Esophagus muscularis mucosa (tissue), 4 donors: Measurements from ENCODE around the gene GSS. TPM values are rescaled to one million over a fixed set of nuclear protein-coding genes. Genes with fewer than 3 reads are reported as not detected.

Experiments
- DNase-seq: peaks from one replicate; pipeline ENCODE4 v3.0.0-alpha.2; 2017; ENCODE audit errors: extremely low spot score
- H3K27ac ChIP-seq, 4 donors: fragments of 200-600 bp; sonication (generic); replicated peaks in 1 of 4; 1 replicate in 3 of 4; 2 replicates in 1 of 4; pipeline ENCODE4 v1.5.1; 2016 to 2019; ENCODE audit warnings: mild to moderate bottlenecking in 1 of 4
- H3K27me3 ChIP-seq, 4 donors: fragments of 200-600 bp; sonication (generic); one replicate each; pipeline versions ENCODE4 v1.5.1 to v1.6.0; 2016 to 2019
- H3K36me3 ChIP-seq, 4 donors: fragments of 200-600 bp; sonication (generic); one replicate each; pipeline ENCODE4 v1.5.1; 2016 to 2019
- H3K4me1 ChIP-seq, 4 donors: fragments of 200-600 bp; sonication (generic); one replicate each; pipeline ENCODE4 v1.5.1; 2016 to 2019
- H3K4me3 ChIP-seq, 4 donors: fragments of 200-600 bp; sonication (generic); 1 replicate in 2 of 4; 2 replicates in 2 of 4; pipeline ENCODE4 v1.5.1; 2016 to 2019; ENCODE audit warnings: mild to moderate bottlenecking in 4 of 4, moderate library complexity in 1 of 4
- H3K9me3 ChIP-seq, 4 donors: fragments of 200-600 bp; sonication (generic); 1 replicate in 3 of 4; 2 replicates in 1 of 4; pipeline ENCODE4 v1.5.1; 2016 to 2019
- EP300 ChIP-seq: sonication (generic); formaldehyde crosslinking; IDR thresholded peaks from one replicate; pipeline ENCODE4 v1.6.1; 2017; ENCODE audit warnings: antibody characterized with exemption
- POLR2A ChIP-seq: fragments of 450-650 bp; IDR thresholded peaks from one replicate; pipeline ENCODE4 v1.6.1; 2017; ENCODE audit warnings: antibody characterized with exemption, moderate library complexity, mild to moderate bottlenecking, low read depth
- POLR2AphosphoS5 ChIP-seq, 2 donors: sonication (generic); formaldehyde crosslinking; IDR thresholded peaks; one replicate each; pipeline ENCODE4 v1.6.1; 2017; ENCODE audit warnings: antibody characterized with exemption in 2 of 2
- WGBS: methylation state at CpG from one replicate; pipeline ENCODE4 v1.1.5; 2018; 5-methylcytosine and 5-hydroxymethylcytosine counted together
- intact Hi-C: fragments of 100-400 bp; cut with DNase I; formaldehyde crosslinking; loops from one replicate; pipeline ENCODE4 v1.15.1; 2023
- total RNA-seq, 4 donors: library from RNA; depleted of rRNA; stranded (reverse); fragments of >200 nt; gene quantifications; one replicate each; pipeline versions ENCODE4 v1.1.0 to v1.2.1, GENCODE V29; 2016
- TF ChIP-seq, protein P1 (sequence below), 3 experiments: fragments of 200-600 bp in 2 of 3; fragments of 450-650 bp in 1 of 3; sonication (generic) in 2 of 3; IDR thresholded peaks; one replicate each; pipeline ENCODE4 v1.5.1; 2017 to 2019; ENCODE audit warnings: antibody characterized with exemption in 3 of 3, mild to moderate bottlenecking in 2 of 3, moderate library complexity in 1 of 3

Gene GSS
- total RNA-seq, 4 donors from 2014 or later = 27.7 to 36.1 (median 28.5) TPM

DNA sequence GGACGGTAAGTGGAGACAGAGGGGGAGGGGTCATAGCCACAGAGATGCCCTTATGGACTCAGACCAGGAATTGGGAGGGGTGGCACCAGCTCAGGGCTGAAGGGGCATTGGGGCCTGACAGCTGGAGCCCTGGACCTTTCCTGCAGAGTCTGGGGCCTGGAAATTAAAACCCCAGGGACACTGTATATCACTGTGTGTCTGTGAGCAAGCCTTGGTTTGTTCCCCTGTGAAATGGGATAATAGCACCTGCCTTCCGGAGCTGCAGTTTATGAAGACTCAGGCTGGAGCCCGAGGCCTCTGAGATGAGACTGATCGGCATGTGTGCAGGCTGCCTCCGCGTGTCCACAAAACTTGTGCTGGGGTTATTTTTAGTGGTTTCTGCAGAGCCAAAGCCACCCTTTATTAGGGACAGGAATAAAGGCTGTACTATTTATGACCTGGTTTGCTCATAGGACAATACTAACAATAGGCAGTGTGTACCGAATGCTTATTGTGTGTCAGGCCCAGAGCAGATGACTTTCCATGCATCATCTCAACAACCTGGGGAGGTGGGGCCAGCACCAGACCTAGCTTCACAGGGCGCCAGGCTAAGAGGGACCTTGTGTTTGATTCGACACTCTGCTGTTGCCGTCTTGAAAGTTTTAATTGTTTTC, 22.6 kb upstream of the GSS start:
- Histone ChIP-seq H3K4me1 (peaks cover 0 to 6% (median 0%) of the 10 kb centered on the region in 4 donors), H3K27ac (no peak overlapping the region), H3K27me3 (peaks cover 0 to 32% (median 8%) of the 10 kb centered on the region in 4 donors), H3K9me3 (no peaks in the 10 kb centered on the region), H3K4me3 (no peak overlapping the region), H3K36me3 (peaks cover 0 to 4% (median 0%) of the 10 kb centered on the region in 4 donors)
- intact Hi-C loops = no loop called here
- TF ChIP-seq, protein P1, sequence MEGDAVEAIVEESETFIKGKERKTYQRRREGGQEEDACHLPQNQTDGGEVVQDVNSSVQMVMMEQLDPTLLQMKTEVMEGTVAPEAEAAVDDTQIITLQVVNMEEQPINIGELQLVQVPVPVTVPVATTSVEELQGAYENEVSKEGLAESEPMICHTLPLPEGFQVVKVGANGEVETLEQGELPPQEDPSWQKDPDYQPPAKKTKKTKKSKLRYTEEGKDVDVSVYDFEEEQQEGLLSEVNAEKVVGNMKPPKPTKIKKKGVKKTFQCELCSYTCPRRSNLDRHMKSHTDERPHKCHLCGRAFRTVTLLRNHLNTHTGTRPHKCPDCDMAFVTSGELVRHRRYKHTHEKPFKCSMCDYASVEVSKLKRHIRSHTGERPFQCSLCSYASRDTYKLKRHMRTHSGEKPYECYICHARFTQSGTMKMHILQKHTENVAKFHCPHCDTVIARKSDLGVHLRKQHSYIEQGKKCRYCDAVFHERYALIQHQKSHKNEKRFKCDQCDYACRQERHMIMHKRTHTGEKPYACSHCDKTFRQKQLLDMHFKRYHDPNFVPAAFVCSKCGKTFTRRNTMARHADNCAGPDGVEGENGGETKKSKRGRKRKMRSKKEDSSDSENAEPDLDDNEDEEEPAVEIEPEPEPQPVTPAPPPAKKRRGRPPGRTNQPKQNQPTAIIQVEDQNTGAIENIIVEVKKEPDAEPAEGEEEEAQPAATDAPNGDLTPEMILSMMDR (IDR thresholded peaks at IDR 0.05) = no peak
- no peak for TF ChIP-seq EP300
- no peak for TF ChIP-seq POLR2AphosphoS5 (IDR thresholded peaks at IDR 0.05)
- TF ChIP-seq POLR2A = no peak
- WGBS = 50% methylated on average over 10 of the region's 10 CpGs
- no peak for DNase-seq

DNA sequence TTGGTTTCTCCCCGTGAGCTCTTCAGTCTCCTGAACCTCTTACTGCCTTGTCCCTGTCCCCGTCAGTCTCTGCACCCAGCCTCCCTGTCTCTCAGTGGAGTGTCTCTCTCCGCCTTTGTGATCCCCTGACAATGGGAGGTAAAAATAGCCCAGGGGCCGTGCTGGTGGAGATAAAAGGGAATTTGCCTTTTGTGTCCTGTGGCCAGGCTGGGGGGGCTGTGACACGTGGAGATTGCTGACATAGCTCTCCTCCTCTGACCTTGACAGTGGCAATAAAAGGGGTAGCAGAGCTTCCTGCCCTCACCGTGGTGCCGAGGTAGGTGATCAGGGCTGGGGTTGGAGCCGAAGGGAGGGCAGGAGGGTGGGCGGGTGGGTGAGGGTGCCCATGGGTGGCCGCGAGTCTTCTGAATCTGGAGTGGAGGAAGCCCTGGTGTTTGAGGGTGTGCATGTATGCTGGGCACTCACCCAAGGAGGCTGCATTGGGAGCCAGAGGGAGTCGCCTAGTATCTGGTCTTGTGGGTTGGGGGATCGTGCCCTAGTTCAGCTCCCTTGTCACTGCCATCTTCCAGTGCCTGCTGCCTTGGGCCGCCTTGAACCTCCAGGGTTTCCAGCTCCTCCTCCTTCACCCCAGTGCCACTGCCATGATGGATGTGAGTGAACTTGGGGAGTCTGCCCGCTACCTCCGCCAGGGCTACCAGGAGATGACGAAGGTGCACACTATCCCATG, 21.9 kb upstream of the GSS start:
- Histone ChIP-seq H3K27me3 (peaks cover 0 to 27% (median 6%) of the 10 kb centered on the region in 4 donors), H3K36me3 (peaks cover 0 to 4% (median 0%) of the 10 kb centered on the region in 4 donors), H3K27ac (no peak overlapping the region), H3K4me3 (no peak overlapping the region), H3K4me1 (no peaks in the 10 kb centered on the region), H3K9me3 (no peaks in the 10 kb centered on the region)
- no peak for DNase-seq
- 61% methylated on average over 10 of the region's 17 CpGs for WGBS
- intact Hi-C loops = no loop called here
- TF ChIP-seq POLR2AphosphoS5 (IDR thresholded peaks at IDR 0.05) (no peak), EP300 (no peak), POLR2A (no peak)
- TF ChIP-seq, protein P1 (IDR thresholded peaks at IDR 0.05) = no peak

DNA sequence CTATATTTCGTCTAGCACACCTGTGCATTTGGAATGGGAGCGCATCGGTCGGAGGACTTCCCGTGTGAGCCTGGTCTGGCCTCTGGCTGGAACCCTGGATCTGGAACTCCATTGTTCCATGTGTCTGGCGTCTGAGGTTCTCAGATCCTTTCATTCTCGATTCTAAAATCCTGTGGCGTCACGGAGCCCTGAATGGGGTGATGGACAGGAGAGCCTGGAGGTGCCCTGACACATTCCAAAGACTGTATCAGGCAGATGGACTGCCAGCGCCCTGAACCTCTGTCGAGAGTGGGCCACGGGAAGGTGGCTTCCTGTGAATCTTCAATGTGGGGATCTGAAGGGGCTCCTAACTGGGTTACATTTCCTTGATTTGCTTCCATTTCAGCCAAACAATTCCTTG, 20.7 kb upstream of the GSS start:
- TF ChIP-seq POLR2AphosphoS5 (IDR thresholded peaks at IDR 0.05) (no peak), EP300 (no peak), POLR2A (no peak)
- TF ChIP-seq, protein P1 (IDR thresholded peaks at IDR 0.05) = no peak
- Histone ChIP-seq H3K4me3 (no peak overlapping the region), H3K27me3 (peaks cover 0 to 19% (median 5%) of the 10 kb centered on the region in 4 donors), H3K36me3 (peaks cover 0 to 4% (median 0%) of the 10 kb centered on the region in 4 donors), H3K27ac (no peak overlapping the region), H3K4me1 (no peaks in the 10 kb centered on the region), H3K9me3 (no peaks in the 10 kb centered on the region)
- intact Hi-C loops = no loop called here
- DNase-seq = no peak
- 81% methylated on average over 12 of the region's 12 CpGs for WGBS

DNA sequence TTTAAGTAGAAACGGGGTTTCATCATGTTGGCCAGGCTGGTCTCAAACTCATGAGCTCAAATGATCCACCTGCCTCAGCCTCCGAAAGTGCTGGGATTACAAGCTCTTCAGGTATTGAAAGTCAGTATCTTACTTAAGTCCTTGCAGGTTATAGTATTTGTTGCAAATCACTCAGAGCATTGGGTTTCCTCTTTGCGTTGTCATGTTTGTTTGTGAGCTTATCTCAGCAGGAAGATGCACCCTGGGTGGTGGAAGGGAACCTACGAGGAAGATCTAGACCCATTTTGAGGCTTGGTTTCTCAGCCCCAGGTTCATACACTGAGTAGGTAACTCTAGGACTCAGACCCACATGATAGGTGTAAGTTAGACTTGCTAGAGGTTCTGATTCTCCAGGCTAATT, 18.6 kb upstream of the GSS start:
- intact Hi-C loops = no loop called here
- no peaks in the 10 kb centered on the region for H3K9me3 ChIP-seq
- DNase-seq = no peak
- TF ChIP-seq, protein P1 (IDR thresholded peaks at IDR 0.05) = no peak
- TF ChIP-seq POLR2AphosphoS5 (IDR thresholded peaks at IDR 0.05) = no peak
- no peak for TF ChIP-seq POLR2A
- no peak for TF ChIP-seq EP300
- no peak overlapping the region for H3K4me3 ChIP-seq
- no peaks in the 10 kb centered on the region for H3K4me1 ChIP-seq
- H3K36me3 ChIP-seq = no peaks in the 10 kb centered on the region
- H3K27me3 ChIP-seq = peaks cover 0 to under 1% (median 0%) of the 10 kb centered on the region in 4 donors
- 76% methylated on average over 4 of the region's 4 CpGs for WGBS
- no peak overlapping the region for H3K27ac ChIP-seq
